GM10248 (cell line): ENCODE results near the gene MDFIC.

Experiments
- CTCF ChIA-PET: fragments of 300-600 bp; sonication (Branson Sonifier 250); formaldehyde crosslinking; extraction: SDS; loops from one replicate; lab custom pipeline; 2021; ENCODE audit warnings: antibody characterized with exemption; lab: Yijun Ruan, JAX
- POLR2A ChIA-PET: fragments of 350-650 bp; sonication (Branson Sonifier 250); formaldehyde crosslinking; extraction: SDS; loops from one replicate; lab custom pipeline; 2020; ENCODE audit warnings: antibody characterized with exemption; lab: Yijun Ruan, JAX
- DNase-seq: peaks from one replicate; pipeline ENCODE4 v3.0.0; 2012; ENCODE audit errors: extremely low spot score
- CTCF ChIP-seq: IDR thresholded peaks from 2 replicates; pipeline ENCODE4 v1.5.1; 2012; ENCODE audit warnings: mild to moderate bottlenecking, low read depth; ENCODE audit errors: extremely low read depth, missing control alignments, control extremely low read depth

The MDFIC gene

GRCh38 chr7:114985116-114985715 is 63.3 kb downstream of the MDFIC start:
- ChIA-PET CTCF (interaction anchor here (1.2 kb wide), 1 partner anchor 14 kb away, joined by 3 read pairs; no protein-coding TSS in a partner anchor), POLR2A (no interaction called here)
- no peak for DNase-seq
- no peak for TF ChIP-seq CTCF

- DNase-seq = no peak
- POLR2A ChIA-PET = no interaction called here
- TF ChIP-seq CTCF = no peak
- CTCF ChIA-PET = interaction anchor here (0.9 to 2.9 kb wide), 3 partner anchors 12 to 15 kb away, joined by 3 to 15 read pairs (median 3); no protein-coding TSS in a partner anchor
Measured at GRCh38 chr7:114986190-114987180, 64.6 kb downstream of the MDFIC start.

GRCh38 chr7:114988026-114988425 is 66.1 kb downstream of the MDFIC start:
- POLR2A ChIA-PET = no interaction called here
- TF ChIP-seq CTCF = no peak
- DNase-seq = no peak
- CTCF ChIA-PET = interaction anchor here (0.6 to 2.9 kb wide), 6 partner anchors 9 to 36 kb away, joined by 3 to 15 read pairs (median 4); no protein-coding TSS in a partner anchor

- CTCF ChIA-PET = interaction anchor here (1.5 to 2.9 kb wide), 3 partner anchors 8 to 14 kb away, joined by 5 to 15 read pairs (median 6); no protein-coding TSS in a partner anchor
- TF ChIP-seq CTCF = no peak
Measured at GRCh38 chr7:114988755-114989375, 67.0 kb downstream of the MDFIC start.

GRCh38 chr7:114989531-114989930 is 67.6 kb downstream of the MDFIC start:
- DNase-seq = no peak
- ChIA-PET POLR2A (no interaction called here), CTCF (interaction anchor here (1.0 kb wide), 1 partner anchor 19 kb away, joined by 3 read pairs; no protein-coding TSS in a partner anchor)
- TF ChIP-seq CTCF = no peak

More at GRCh38 chr7:114988755-114989375, 67.0 kb downstream of the MDFIC start:
- no peak for DNase-seq
- POLR2A ChIA-PET = no interaction called here
